SK-N-SH (cell line): ENCODE measurements around the gene ABHD4. TPM values are rescaled to one million over a fixed set of nuclear protein-coding genes. Genes with fewer than 3 reads are reported as not detected.

Source experiments
- CTCF ChIA-PET: fragments of 300-600, 350-600 bp; formaldehyde crosslinking; extraction: SDS; loops from one replicate; lab custom pipeline; 2021; lab: Yijun Ruan, JAX
- POLR2A ChIA-PET: fragments of 350-600 bp; sonication (Branson Sonifier 250); formaldehyde crosslinking; extraction: SDS; loops from one replicate; lab custom pipeline; 2020; ENCODE audit warnings: antibody characterized with exemption, inconsistent platforms; lab: Yijun Ruan, JAX
- DNase-seq: peaks from one replicate; pipeline ENCODE4 v3.0.0; 2012
- H2AFZ ChIP-seq: fragments of 200-600 bp; sonication (generic); 2 replicates; pipeline ENCODE4 v1.8.1; 2016; ENCODE audit warnings: antibody characterized with exemption, mild to moderate bottlenecking, low read depth
- H3F3A ChIP-seq: fragments of 200-600 bp; sonication (generic); replicated peaks from 2 replicates; pipeline ENCODE3; 2016; ENCODE audit warnings: antibody characterized with exemption, mild to moderate bottlenecking; ENCODE audit not compliant: insufficient read depth
- H3K27ac ChIP-seq, 2 experiments: fragments of 200-500 bp in 1 of 2; fragments of 200-600 bp in 1 of 2; sonication (Bioruptor generic) in 1 of 2; sonication (generic), shearing (Covaris generic) in 1 of 2; 2 replicates each; pipeline versions ENCODE4 v1.5.1 to v1.6.1; 2014 to 2016; ENCODE audit warnings: low read depth in 2 of 2, inconsistent platforms in 1 of 2, low read length in 1 of 2, mild to moderate bottlenecking in 1 of 2, mixed read lengths in 1 of 2
- H3K27me3 ChIP-seq: fragments of 200-600 bp; sonication (generic), shearing (Covaris generic); 2 replicates; pipeline ENCODE4 v1.6.1; 2016; ENCODE audit warnings: mixed run types; ENCODE audit not compliant: insufficient read depth
- H3K36me3 ChIP-seq, 2 experiments: fragments of 200-500 bp in 1 of 2; fragments of 200-600 bp in 1 of 2; sonication (Bioruptor generic) in 1 of 2; sonication (generic) in 1 of 2; replicated peaks in 1 of 2; 2 replicates each; pipeline versions ENCODE3 to v1.5.1; 2014 to 2016; ENCODE audit warnings: low read length in 1 of 2, mild to moderate bottlenecking in 1 of 2; ENCODE audit not compliant: insufficient read depth in 2 of 2, control insufficient read depth in 1 of 2
- H3K4me1 ChIP-seq, 2 experiments: fragments of 200-500 bp in 1 of 2; fragments of 200-600 bp in 1 of 2; sonication (Bioruptor generic) in 1 of 2; sonication (generic), shearing (Covaris generic) in 1 of 2; 2 replicates each; pipeline versions ENCODE4 v1.5.1 to v1.6.1; 2014 to 2016; ENCODE audit warnings: low read depth in 1 of 2, low read length in 1 of 2, mixed run types in 1 of 2; ENCODE audit not compliant: insufficient read depth in 2 of 2, control insufficient read depth in 1 of 2
- H3K4me2 ChIP-seq: fragments of 200-600 bp; sonication (generic), shearing (Covaris generic); 2 replicates; pipeline ENCODE4 v1.6.1; 2017; ENCODE audit warnings: mixed run types
- H3K4me3 ChIP-seq, 2 experiments: fragments of 200-500 bp in 1 of 2; fragments of 200-600 bp in 1 of 2; sonication (Bioruptor generic) in 1 of 2; sonication (generic), shearing (Covaris generic) in 1 of 2; 2 replicates each; pipeline versions ENCODE4 v1.5.1 to v1.8.1; 2014 to 2016; ENCODE audit warnings: low read depth in 2 of 2, inconsistent platforms in 1 of 2, low read length in 1 of 2, mild to moderate bottlenecking in 1 of 2, mixed read lengths in 1 of 2, moderate library complexity in 1 of 2
- H3K79me2 ChIP-seq: fragments of 200-600 bp; sonication (generic); 2 replicates; pipeline ENCODE4 v1.8.1; 2017; ENCODE audit warnings: mild to moderate bottlenecking; ENCODE audit not compliant: insufficient read depth
- H3K9ac ChIP-seq: fragments of 200-600 bp; sonication (generic); 2 replicates; pipeline ENCODE4 v1.6.1; 2017; ENCODE audit warnings: mixed run types
- H3K9me2 ChIP-seq: fragments of 200-600 bp; sonication (generic); 2 replicates; pipeline ENCODE4 v1.6.1; 2017; ENCODE audit warnings: mixed run types
- H3K9me3 ChIP-seq: fragments of 200-600 bp; sonication (generic); 2 replicates; pipeline ENCODE4 v1.6.1; 2017; ENCODE audit warnings: mixed run types, mild to moderate bottlenecking, moderate library complexity
- H4K20me1 ChIP-seq: fragments of 200-600 bp; sonication (generic); 2 replicates; pipeline ENCODE4 v1.6.1; 2017; ENCODE audit warnings: mild to moderate bottlenecking, mixed run types; ENCODE audit not compliant: insufficient read depth
- EZH2phosphoT487 ChIP-seq: fragments of 200-600 bp; sonication (generic); IDR thresholded peaks from 2 replicates; pipeline ENCODE4 v1.6.1; 2017; ENCODE audit warnings: low read depth, mixed run types, mild to moderate bottlenecking, antibody characterized with exemption, moderate library complexity, borderline replicate concordance
- FOSL2 ChIP-seq: IDR thresholded peaks from 2 replicates; pipeline ENCODE4 v1.4.0; 2012; ENCODE audit warnings: low read depth, mild to moderate bottlenecking, moderate library complexity, borderline replicate concordance
- FOXJ3 ChIP-seq: sonication (generic); formaldehyde crosslinking; IDR thresholded peaks from 2 replicates; pipeline ENCODE4 v1.5.1; 2020; ENCODE audit warnings: mild to moderate bottlenecking, missing genetic modification reagents
- FOXM1 ChIP-seq: IDR thresholded peaks from 2 replicates; pipeline ENCODE4 v1.4.0; 2012; ENCODE audit warnings: low read depth, mild to moderate bottlenecking
- IRF3 ChIP-seq: fragments of 150-350 bp; IDR thresholded peaks from 2 replicates; pipeline ENCODE4 v1.6.1; 2016; ENCODE audit warnings: mild to moderate bottlenecking, low read depth, low read length
- MEF2A ChIP-seq: IDR thresholded peaks from 2 replicates; pipeline ENCODE4 v1.4.0; 2012; ENCODE audit warnings: low read depth, borderline replicate concordance
- MXI1 ChIP-seq: IDR thresholded peaks from 2 replicates; pipeline ENCODE4 v1.6.1; 2012; ENCODE audit warnings: mild to moderate bottlenecking, low read depth, low read length, improper control_type of control experiment
- NFIC ChIP-seq: IDR thresholded peaks from 2 replicates; pipeline ENCODE4 v1.4.0; 2012; ENCODE audit warnings: borderline replicate concordance
- POLR2AphosphoS5 ChIP-seq: IDR thresholded peaks from 2 replicates; pipeline ENCODE4 v1.6.1; 2012; ENCODE audit warnings: low read depth, low read length
- RXRA ChIP-seq: IDR thresholded peaks from 2 replicates; pipeline ENCODE4 v1.4.0; 2012; ENCODE audit warnings: low read depth, mild to moderate bottlenecking, borderline replicate concordance
- SMC3 ChIP-seq: IDR thresholded peaks from 2 replicates; pipeline ENCODE4 v1.6.1; 2012; ENCODE audit warnings: low read depth, low read length, improper control_type of control experiment
- TCF12 ChIP-seq: IDR thresholded peaks from 2 replicates; pipeline ENCODE4 v1.4.0; 2012
- TEAD4 ChIP-seq: IDR thresholded peaks from 2 replicates; pipeline ENCODE4 v1.4.0; 2012; ENCODE audit warnings: mild to moderate bottlenecking, borderline replicate concordance; ENCODE audit not compliant: insufficient read depth
- USF2 ChIP-seq: fragments of 150-350 bp; IDR thresholded peaks from 2 replicates; pipeline ENCODE4 v1.6.1; 2017; ENCODE audit warnings: antibody characterized with exemption, low read length, low read depth, borderline replicate concordance
- WGBS: methylation state at CpG from one replicate; pipeline ENCODE4 v1.1.6; 2017; ENCODE audit warnings: low lambda C conversion rate; 5-methylcytosine and 5-hydroxymethylcytosine counted together
- polyA plus RNA-seq, 3 experiments: library from polyadenylated mRNA; depleted of rRNA; stranded (reverse); fragments of >200 nt; gene quantifications; 2 replicates each; pipeline ENCODE4 v1.2.3, GENCODE V29; 2012
- TF ChIP-seq, protein P1 (sequence below): IDR thresholded peaks from 2 replicates; pipeline ENCODE4 v1.6.1; 2012; ENCODE audit warnings: mild to moderate bottlenecking, low read depth, low read length, moderate library complexity
- TF ChIP-seq, protein P2 (sequence below): IDR thresholded peaks from 2 replicates; pipeline ENCODE4 v1.4.0; 2012; ENCODE audit warnings: low read depth, borderline replicate concordance

The ABHD4 gene
- polyA plus RNA-seq, 1 of the 3 experiments (the other 2 are of a cell fraction), result 15.0 TPM

DNA sequence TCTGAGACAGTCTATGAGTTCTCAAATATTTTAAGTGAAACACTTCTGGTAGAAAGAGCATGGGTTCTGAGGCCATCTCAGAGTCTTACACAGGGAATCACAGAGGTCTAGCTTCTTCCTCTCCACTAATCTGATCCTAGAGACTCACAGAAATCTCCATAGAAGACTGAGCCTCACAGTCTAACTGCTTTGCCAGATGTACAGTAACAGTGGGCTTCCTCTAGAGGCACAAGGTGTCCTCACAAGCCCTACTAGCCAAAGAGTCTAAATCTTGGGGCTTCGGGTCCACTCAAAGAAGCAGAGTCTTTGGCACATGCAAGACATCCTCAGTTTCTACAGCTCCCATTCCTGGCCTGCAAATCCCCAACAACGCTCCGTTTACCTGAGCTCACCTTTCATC lies 32.0 kb downstream of the ABHD4 start:
- Histone ChIP-seq H3K9me2 (no peaks in the 10 kb centered on the region), H2AFZ (no peak overlapping the region), H3K4me3 (no peak overlapping the region), H3K27ac (no peak overlapping the region), H3F3A (no peaks in the 10 kb centered on the region), H3K4me1 (no peaks in the 10 kb centered on the region), H4K20me1 (no peaks in the 10 kb centered on the region), H3K4me2 (no peak overlapping the region), H3K9ac (no peak overlapping the region), H3K27me3 (peaks cover 30% of the 10 kb centered on the region; the same call in 1 of the 2 replicates), H3K9me3 (no peaks in the 10 kb centered on the region), H3K36me3 (no peaks in the 10 kb centered on the region), H3K79me2 (no peaks in the 10 kb centered on the region)
- ChIA-PET POLR2A (no interaction called here), CTCF (interaction anchor here (1.1 kb wide), 1 partner anchor 60 kb away, joined by 3 read pairs; no protein-coding TSS in a partner anchor)
- TF ChIP-seq POLR2AphosphoS5 (no peak), MXI1 (no peak), MEF2A (no peak), IRF3 (no peak), EZH2phosphoT487 (no peak), FOXM1 (no peak), USF2 (no peak), FOXJ3 (no peak), RXRA (no peak), TEAD4 (no peak), TCF12 (no peak), FOSL2 (no peak), SMC3 (no peak), NFIC (no peak)
- TF ChIP-seq, protein P1, sequence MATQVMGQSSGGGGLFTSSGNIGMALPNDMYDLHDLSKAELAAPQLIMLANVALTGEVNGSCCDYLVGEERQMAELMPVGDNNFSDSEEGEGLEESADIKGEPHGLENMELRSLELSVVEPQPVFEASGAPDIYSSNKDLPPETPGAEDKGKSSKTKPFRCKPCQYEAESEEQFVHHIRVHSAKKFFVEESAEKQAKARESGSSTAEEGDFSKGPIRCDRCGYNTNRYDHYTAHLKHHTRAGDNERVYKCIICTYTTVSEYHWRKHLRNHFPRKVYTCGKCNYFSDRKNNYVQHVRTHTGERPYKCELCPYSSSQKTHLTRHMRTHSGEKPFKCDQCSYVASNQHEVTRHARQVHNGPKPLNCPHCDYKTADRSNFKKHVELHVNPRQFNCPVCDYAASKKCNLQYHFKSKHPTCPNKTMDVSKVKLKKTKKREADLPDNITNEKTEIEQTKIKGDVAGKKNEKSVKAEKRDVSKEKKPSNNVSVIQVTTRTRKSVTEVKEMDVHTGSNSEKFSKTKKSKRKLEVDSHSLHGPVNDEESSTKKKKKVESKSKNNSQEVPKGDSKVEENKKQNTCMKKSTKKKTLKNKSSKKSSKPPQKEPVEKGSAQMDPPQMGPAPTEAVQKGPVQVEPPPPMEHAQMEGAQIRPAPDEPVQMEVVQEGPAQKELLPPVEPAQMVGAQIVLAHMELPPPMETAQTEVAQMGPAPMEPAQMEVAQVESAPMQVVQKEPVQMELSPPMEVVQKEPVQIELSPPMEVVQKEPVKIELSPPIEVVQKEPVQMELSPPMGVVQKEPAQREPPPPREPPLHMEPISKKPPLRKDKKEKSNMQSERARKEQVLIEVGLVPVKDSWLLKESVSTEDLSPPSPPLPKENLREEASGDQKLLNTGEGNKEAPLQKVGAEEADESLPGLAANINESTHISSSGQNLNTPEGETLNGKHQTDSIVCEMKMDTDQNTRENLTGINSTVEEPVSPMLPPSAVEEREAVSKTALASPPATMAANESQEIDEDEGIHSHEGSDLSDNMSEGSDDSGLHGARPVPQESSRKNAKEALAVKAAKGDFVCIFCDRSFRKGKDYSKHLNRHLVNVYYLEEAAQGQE, result no peak
- TF ChIP-seq, protein P2, sequence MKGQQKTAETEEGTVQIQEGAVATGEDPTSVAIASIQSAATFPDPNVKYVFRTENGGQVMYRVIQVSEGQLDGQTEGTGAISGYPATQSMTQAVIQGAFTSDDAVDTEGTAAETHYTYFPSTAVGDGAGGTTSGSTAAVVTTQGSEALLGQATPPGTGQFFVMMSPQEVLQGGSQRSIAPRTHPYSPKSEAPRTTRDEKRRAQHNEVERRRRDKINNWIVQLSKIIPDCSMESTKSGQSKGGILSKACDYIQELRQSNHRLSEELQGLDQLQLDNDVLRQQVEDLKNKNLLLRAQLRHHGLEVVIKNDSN, result no peak
- DNase-seq, result no peak
- 12% methylated on average over 3 of the region's 3 CpGs for whole genome bisulfite sequencing
